Measurements from ENCODE around the gene TMCC1. TPM values are rescaled to one million over a fixed set of nuclear protein-coding genes. Genes with fewer than 3 reads are reported as not detected.

The TMCC1 gene
- total and polyA plus RNA-seq, 2 donors (not counting 3 experiments of a cell fraction or from before 2014, with no cell fraction given) = 17.4 to 38.4 TPM

DNA sequence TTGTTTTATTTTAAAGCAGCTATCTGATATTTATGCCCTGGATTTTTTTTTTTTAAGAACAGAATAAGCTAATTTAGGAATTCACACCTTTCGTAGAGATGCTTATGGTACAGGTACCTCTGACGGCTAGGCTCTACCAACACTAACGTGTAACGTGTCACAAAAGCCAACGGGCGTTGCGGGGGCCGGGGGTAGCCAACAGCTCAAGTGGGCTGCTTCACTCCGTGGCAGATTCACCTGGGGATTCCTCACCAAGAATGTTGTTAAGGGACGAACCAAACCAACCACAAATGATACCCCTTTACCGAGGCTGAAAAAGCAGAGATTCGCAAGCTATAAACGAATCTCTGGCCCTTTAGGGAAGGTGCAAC, 1.0 kb downstream of the TMCC1 start:
- TF ChIP-seq JUN (IDR thresholded peaks at IDR 0.05; ENCODE audit: borderline replicate concordance, insufficient read depth, insufficient read length, low read depth) (no peak), GATA2 (IDR thresholded peaks at IDR 0.05; ENCODE audit: insufficient read depth, insufficient read length, low read depth, low read length) (no peak)
- no TSS peak for BruUV-seq (replicated peaks)
- FAIRE-seq = no peak
- intact Hi-C loops (cut with micrococcal nuclease) = loop anchor here (5.0 kb wide), 1 partner anchor 400 kb away; no protein-coding TSS in a partner anchor
- dilution Hi-C loops (cut with MboI; ENCODE audit: extremely low pct_ligation_motif_present, low sequenced_read_pairs) = no loop called here
- Histone ChIP-seq H4K20me1 (replicated peaks; ENCODE audit: control insufficient read depth, extremely low read depth, insufficient read depth, low read length) (no peaks in the 10 kb centered on the region), H3K27me3 (ENCODE audit: control insufficient read depth in 2 of 2, insufficient read depth in 2 of 2, low read length in 2 of 2) (no peaks in the 10 kb centered on the region), H3K79me2 (ENCODE audit: control insufficient read depth, insufficient read depth, low read length) (peaks cover 35% of the 10 kb centered on the region), H3K9me3 (replicated peaks; ENCODE audit: control insufficient read depth, insufficient read depth, low read length) (no peaks in the 10 kb centered on the region), H3K4me2 (ENCODE audit: insufficient read depth, low read length) (peak overlapping the region; percentile 91), H2AFZ (ENCODE audit: low read depth, low read length) (peak overlapping the region; percentile 77), H3K27ac (ENCODE audit: insufficient read depth, low read depth, low read length) (peak overlapping the region; percentile 89), H3K9ac (replicated peaks; ENCODE audit: extremely low read depth, insufficient read depth, low read length) (peak overlapping the region; percentile 98), H3K4me1 (ENCODE audit: control insufficient read depth, extremely low read depth, insufficient read depth, low read length) (peaks cover 52% of the 10 kb centered on the region), H3K36me3 (ENCODE audit: control insufficient read depth in 2 of 2, extremely low read depth in 1 of 2, insufficient read depth in 2 of 2, low read length in 2 of 2) (no peaks in the 10 kb centered on the region), H3K9me1 (replicated peaks; ENCODE audit: control insufficient read depth, extremely low read depth, insufficient read depth, low read length) (no peaks in the 10 kb centered on the region), H3K4me3 (replicated peaks in 1 of 3; ENCODE audit: insufficient read depth in 1 of 3, low read depth in 1 of 3, low read length in 3 of 3) (peak overlapping the region; percentile 54 to 91 (median 89))
- CTCF ChIA-PET = interaction anchor here (1.1 to 1.9 kb wide), 5 partner anchors 13 to 261 kb away, joined by 3 to 6 read pairs (median 3); no protein-coding TSS in a partner anchor
- no peak for DNase-seq (ENCODE audit: low read depth, low spot score)
- POLR2A ChIA-PET = interaction anchor here (0.6 to 1.1 kb wide), 2 partner anchors 19 to 219 kb away, joined by 3 to 4 read pairs; no protein-coding TSS in a partner anchor

DNA sequence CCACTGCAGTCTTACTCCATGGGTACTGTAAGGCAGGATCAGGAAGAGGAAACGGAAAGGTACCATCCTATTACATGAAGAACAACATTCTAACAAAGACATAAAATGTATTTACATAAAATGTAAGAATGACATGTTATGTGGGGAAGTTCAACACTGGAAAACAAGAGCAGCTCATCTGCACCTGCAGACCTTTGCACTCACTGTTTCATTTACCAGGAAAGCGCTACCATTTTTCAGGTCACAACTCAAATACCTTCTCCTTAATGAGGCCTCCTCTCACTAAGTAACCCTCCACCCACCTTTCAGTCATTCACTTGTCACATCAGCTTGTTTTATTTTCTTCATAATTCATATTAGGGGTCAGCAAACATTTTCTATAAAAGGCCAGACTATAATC, 2.6 kb downstream of the TMCC1 start:
- FAIRE-seq (no peak), DNase-seq (ENCODE audit: low read depth, low spot score) (no peak)
- Histone ChIP-seq H3K79me2 (ENCODE audit: control insufficient read depth, insufficient read depth, low read length) (peaks cover 35% of the 10 kb centered on the region), H3K4me1 (ENCODE audit: control insufficient read depth, extremely low read depth, insufficient read depth, low read length) (peaks cover 52% of the 10 kb centered on the region), H3K4me2 (ENCODE audit: insufficient read depth, low read length) (peak overlapping the region; percentile 60), H3K36me3 (ENCODE audit: control insufficient read depth in 2 of 2, extremely low read depth in 1 of 2, insufficient read depth in 2 of 2, low read length in 2 of 2) (no peaks in the 10 kb centered on the region), H3K9me1 (replicated peaks; ENCODE audit: control insufficient read depth, extremely low read depth, insufficient read depth, low read length) (no peaks in the 10 kb centered on the region), H3K9me3 (replicated peaks; ENCODE audit: control insufficient read depth, insufficient read depth, low read length) (no peaks in the 10 kb centered on the region), H2AFZ (ENCODE audit: low read depth, low read length) (no peak overlapping the region), H3K9ac (replicated peaks; ENCODE audit: extremely low read depth, insufficient read depth, low read length) (no peak overlapping the region), H3K27me3 (ENCODE audit: control insufficient read depth in 2 of 2, insufficient read depth in 2 of 2, low read length in 2 of 2) (no peaks in the 10 kb centered on the region), H4K20me1 (replicated peaks; ENCODE audit: control insufficient read depth, extremely low read depth, insufficient read depth, low read length) (no peaks in the 10 kb centered on the region), H3K27ac (ENCODE audit: insufficient read depth, low read depth, low read length) (peak overlapping the region; percentile 80), H3K4me3 (replicated peaks in 1 of 3; ENCODE audit: insufficient read depth in 1 of 3, low read depth in 1 of 3, low read length in 3 of 3) (no peak overlapping the region)
- intact Hi-C loops (cut with micrococcal nuclease) = loop anchor here (2.0 to 5.0 kb wide), 3 partner anchors 44 to 399 kb away; no protein-coding TSS in a partner anchor
- TF ChIP-seq GATA2 (IDR thresholded peaks at IDR 0.05; ENCODE audit: insufficient read depth, insufficient read length, low read depth, low read length) (no peak), MYC (IDR thresholded peaks at IDR 0.05; ENCODE audit: low read depth, low read length) (no peak), EZH2 (IDR thresholded peaks at IDR 0.05; ENCODE audit: borderline replicate concordance, low read depth, low read length, severe bottlenecking) (no peak), POLR2AphosphoS5 (IDR thresholded peaks at IDR 0.05; ENCODE audit: insufficient read depth, low read depth, low read length) (no peak)
- ChIA-PET CTCF (no interaction called here), POLR2A (interaction anchor here (0.5 kb wide), 1 partner anchor 495 kb away, joined by 3 read pairs; no protein-coding TSS in a partner anchor)
- dilution Hi-C loops (cut with MboI; ENCODE audit: extremely low pct_ligation_motif_present, low sequenced_read_pairs) = no loop called here
- BruUV-seq (replicated peaks) = no TSS peak
